ENCODE data around the gene CORIN. TPM values are rescaled to one million over a fixed set of nuclear protein-coding genes. Genes with fewer than 3 reads are reported as not detected.

Gene CORIN
- total and polyA plus RNA-seq, 2 of the 4 experiments (the other 2 are of a cell fraction), result 20.3 to 24.7 TPM

GRCh38 chr4:47619691-47620090 is 218.2 kb downstream of the CORIN start:
- H3K4me3 ChIP-seq (ENCODE audit: insufficient read depth, low read depth, low read length), result no peak overlapping the region
- no CpG with 5 or more reads among the region's 2 CpGs for WGBS, 2 experiments (ENCODE audit: extremely low coverage in 2 of 2, insufficient read length in 1 of 2)
- no peak overlapping the region for H3K27ac ChIP-seq (ENCODE audit: insufficient read depth, low read length)
- ATAC-seq (ENCODE audit: low read depth) (no peak), DNase-seq (no peak)
- no peak overlapping the region for H2AK9ac ChIP-seq (replicated peaks; ENCODE audit: low read depth, low read length, poor library complexity)
- H3K27me3 ChIP-seq (ENCODE audit: control insufficient read depth, insufficient read depth, low read length), result no peaks in the 10 kb centered on the region
- no peak overlapping the region for H2BK15ac ChIP-seq (ENCODE audit: low read depth, low read length)
- H3K14ac ChIP-seq (replicated peaks; ENCODE audit: low read depth, low read length), result no peak overlapping the region
- BruUV-seq (replicated peaks), result no TSS peak
- H4K8ac ChIP-seq (ENCODE audit: low read depth in 2 of 2, low read length in 2 of 2), result no peak overlapping the region
- ChIA-PET POLR2A (ENCODE audit: unreplicated experiment) (no interaction called here), CTCF (no interaction called here)
- intact Hi-C loops (cut with micrococcal nuclease), result no loop called here
- H3K4me1 ChIP-seq (ENCODE audit: control insufficient read depth, insufficient read depth, low read length), result peaks cover 2% of the 10 kb centered on the region
- H3K36me3 ChIP-seq (ENCODE audit: control insufficient read depth, insufficient read depth, low read length), result no peaks in the 10 kb centered on the region
- H4K91ac ChIP-seq (ENCODE audit: insufficient read depth, low read depth, low read length), result no peak overlapping the region
- H2BK120ac ChIP-seq (ENCODE audit: low read depth, low read length), result no peak overlapping the region
- dilution Hi-C loops (cut with HindIII; ENCODE audit: low sequenced_read_pairs, unreplicated experiment), result no loop called here
- no peak for TF ChIP-seq CEBPB (IDR thresholded peaks at IDR 0.05; ENCODE audit: low read depth, low read length)
- TF ChIP-seq NFE2L2 (IDR thresholded peaks at IDR 0.05; ENCODE audit: low read depth, low read length), result no peak
- TF ChIP-seq POLR2A (IDR thresholded peaks at IDR 0.05; ENCODE audit: low read depth, low read length), result no peak
- no peak for TF ChIP-seq RAD21 (IDR thresholded peaks at IDR 0.05; ENCODE audit: low read length)
- TF ChIP-seq MAFK (IDR thresholded peaks at IDR 0.05; ENCODE audit: low read depth, low read length), result no peak
- no peak for TF ChIP-seq BHLHE40 (IDR thresholded peaks at IDR 0.05; ENCODE audit: low read depth, low read length)
- no peak for TF ChIP-seq USF2 (IDR thresholded peaks at IDR 0.05; ENCODE audit: low read depth, low read length)
- no peak for TF ChIP-seq RCOR1 (IDR thresholded peaks at IDR 0.05; ENCODE audit: insufficient replicate concordance, low read length)
- no peak overlapping the region for H3K18ac ChIP-seq (ENCODE audit: low read depth, low read length)
- H3K4ac ChIP-seq (ENCODE audit: low read depth, low read length), result no peak overlapping the region
- no peak overlapping the region for H2AFZ ChIP-seq (replicated peaks; ENCODE audit: low read length, poor library complexity)
- H4K5ac ChIP-seq (ENCODE audit: low read depth, low read length), result no peak overlapping the region
- H3K9me3 ChIP-seq (ENCODE audit: control insufficient read depth, insufficient read depth, low read length), result no peaks in the 10 kb centered on the region
- H3K79me1 ChIP-seq (ENCODE audit: low read depth in 1 of 2, low read length in 2 of 2), result no peaks in the 10 kb centered on the region
- no peak overlapping the region for H2BK5ac ChIP-seq (ENCODE audit: low read depth, low read length, poor library complexity, severe bottlenecking)
- in situ Hi-C loops (cut with MboI; ENCODE audit: low sequenced_read_pairs), result no loop called here
- H3K4me2 ChIP-seq (ENCODE audit: low read depth, low read length), result no peak overlapping the region
- no peak overlapping the region for H2AK5ac ChIP-seq (ENCODE audit: low read depth, low read length)
- H3K23ac ChIP-seq (ENCODE audit: low read depth, low read length), result no peak overlapping the region
- no peak overlapping the region for H3K56ac ChIP-seq (ENCODE audit: extremely low read depth, insufficient read depth, low read length)
- no peak overlapping the region for H2BK20ac ChIP-seq (ENCODE audit: low read depth, low read length)
- H3K9ac ChIP-seq (ENCODE audit: low read depth, low read length), result no peak overlapping the region
- H4K20me1 ChIP-seq (ENCODE audit: insufficient read depth, low read length), result no peaks in the 10 kb centered on the region
- no peaks in the 10 kb centered on the region for H3K9me1 ChIP-seq (ENCODE audit: insufficient read depth, low read length)
